Astrocyte (in vitro differentiated cells and primary cell): ENCODE results near the gene F10. TPM values are rescaled to one million over a fixed set of nuclear protein-coding genes. Genes with fewer than 3 reads are reported as not detected.

Source experiments
- DNase-seq: peaks from one replicate; pipeline ENCODE4 v3.0.0-alpha.2; 2010; ENCODE audit warnings: low read depth
- FAIRE-seq: peaks from 2 replicates; lab custom pipeline; 2011; peaks lifted over from hg19 to GRCh38; lab: Jason Lieb, UNC
- H2AFZ ChIP-seq: 2 replicates; pipeline ENCODE4 v1.6.0; 2012; ENCODE audit warnings: low read depth, low read length, inconsistent platforms
- H3K27ac ChIP-seq: 2 replicates; pipeline ENCODE4 v1.5.1; 2011; ENCODE audit warnings: low read depth, low read length, inconsistent platforms
- H3K27me3 ChIP-seq: 2 replicates; pipeline ENCODE4 v1.6.0; 2011; ENCODE audit warnings: low read length, inconsistent platforms; ENCODE audit not compliant: insufficient read depth
- H3K36me3 ChIP-seq: 2 replicates; pipeline ENCODE4 v1.5.1; 2011; ENCODE audit warnings: low read length, inconsistent platforms; ENCODE audit not compliant: insufficient read depth
- H3K4me1 ChIP-seq: 2 replicates; pipeline ENCODE4 v1.5.1; 2011; ENCODE audit warnings: low read length, inconsistent platforms; ENCODE audit not compliant: insufficient read depth
- H3K4me2 ChIP-seq: 2 replicates; pipeline ENCODE4 v1.6.0; 2012; ENCODE audit warnings: low read length, inconsistent platforms
- H3K4me3 ChIP-seq: 2 replicates; pipeline ENCODE4 v1.5.1; 2011; ENCODE audit warnings: low read depth, mild to moderate bottlenecking, low read length, inconsistent platforms; ENCODE audit not compliant: insufficient read depth
- H3K79me2 ChIP-seq: 2 replicates; pipeline ENCODE4 v1.6.0; 2012; ENCODE audit warnings: mild to moderate bottlenecking, low read length, inconsistent platforms; ENCODE audit not compliant: insufficient read depth
- H3K9ac ChIP-seq: 2 replicates; pipeline ENCODE4 v1.6.0; 2012; ENCODE audit warnings: mild to moderate bottlenecking, low read length, inconsistent platforms
- H3K9me3 ChIP-seq: 2 replicates; pipeline ENCODE4 v1.5.1; 2012; ENCODE audit warnings: low read depth, mild to moderate bottlenecking, low read length, inconsistent platforms; ENCODE audit not compliant: insufficient read depth
- H4K20me1 ChIP-seq: 2 replicates; pipeline ENCODE4 v1.6.0; 2012; ENCODE audit warnings: low read length, inconsistent platforms; ENCODE audit not compliant: insufficient read depth
- H3K27ac Mint-ChIP-seq: one replicate; pipeline ENCODE4 v1.8.0; 2021; ENCODE audit warnings: mild to moderate bottlenecking, mixed read lengths; ENCODE audit not compliant: unreplicated experiment
- H3K27me3 Mint-ChIP-seq: one replicate; pipeline ENCODE4 v1.8.0; 2021; ENCODE audit warnings: low read depth, mixed read lengths; ENCODE audit not compliant: unreplicated experiment
- H3K36me3 Mint-ChIP-seq: one replicate; pipeline ENCODE4 v1.8.0; 2021; ENCODE audit warnings: low read depth, mixed read lengths; ENCODE audit not compliant: unreplicated experiment
- H3K4me1 Mint-ChIP-seq: one replicate; pipeline ENCODE4 v1.8.0; 2021; ENCODE audit warnings: low read depth, mixed read lengths; ENCODE audit not compliant: unreplicated experiment
- H3K4me3 Mint-ChIP-seq: one replicate; pipeline ENCODE4 v1.8.0; 2021; ENCODE audit warnings: mild to moderate bottlenecking, moderate library complexity, mixed read lengths; ENCODE audit not compliant: unreplicated experiment
- H3K9me3 Mint-ChIP-seq: one replicate; pipeline ENCODE4 v1.8.0; 2021; ENCODE audit warnings: mild to moderate bottlenecking, mixed read lengths; ENCODE audit not compliant: unreplicated experiment
- EZH2 ChIP-seq: IDR thresholded peaks from 2 replicates; pipeline ENCODE4 v1.6.1; 2012; ENCODE audit warnings: mild to moderate bottlenecking, low read length, inconsistent platforms; ENCODE audit not compliant: insufficient read depth
- total RNA-seq: library from RNA; stranded (reverse); gene quantifications from 2 replicates; pipeline ENCODE4 v1.2.1, GENCODE V29; 2021
- TF ChIP-seq, protein P1 (sequence below): IDR thresholded peaks from 2 replicates; pipeline ENCODE4 v1.5.1; 2011; ENCODE audit warnings: low read depth, mild to moderate bottlenecking, inconsistent platforms, low read length, moderate library complexity; ENCODE audit not compliant: insufficient read depth

The F10 gene
- total RNA-seq, 1 donor from 2014 or later, result 0.45 TPM

DNA sequence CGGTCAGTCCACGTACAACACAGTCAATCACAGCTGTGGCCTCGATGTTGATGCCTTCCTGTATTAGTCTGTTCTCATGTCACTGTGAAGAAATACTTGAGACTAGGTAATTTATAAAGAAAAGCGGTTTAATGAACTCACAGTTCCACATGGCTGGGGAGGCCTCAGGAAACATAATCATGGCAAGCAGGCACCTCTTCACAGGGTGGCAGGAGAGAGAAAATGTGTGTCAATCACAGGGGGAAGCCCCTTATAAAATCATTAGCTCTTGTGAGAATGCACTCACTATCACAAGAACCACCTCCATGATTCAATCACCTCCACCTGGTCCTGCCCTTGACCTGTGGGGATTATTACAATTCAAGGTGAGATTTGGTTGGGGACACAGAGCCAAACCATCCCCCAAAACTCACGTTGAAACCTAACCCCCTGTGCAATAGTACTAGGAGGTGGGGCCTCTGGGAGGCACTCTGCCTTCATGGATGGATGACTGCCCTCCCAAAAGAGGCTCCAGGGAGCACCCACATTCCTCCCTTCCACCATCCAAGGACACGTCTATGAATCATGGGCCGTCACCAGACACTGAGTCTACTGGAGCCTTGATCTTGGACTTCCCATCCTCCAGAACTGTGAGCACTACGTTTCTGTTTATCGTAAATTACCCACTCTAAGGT, 33.5 kb downstream of the F10 start:
- peaks cover 7% of the 10 kb centered on the region for H3K9me3 Mint-ChIP-seq
- H3K36me3 Mint-ChIP-seq, result peaks cover under 1% of the 10 kb centered on the region
- H3K27me3 Mint-ChIP-seq, result peaks cover 21% of the 10 kb centered on the region

DNA sequence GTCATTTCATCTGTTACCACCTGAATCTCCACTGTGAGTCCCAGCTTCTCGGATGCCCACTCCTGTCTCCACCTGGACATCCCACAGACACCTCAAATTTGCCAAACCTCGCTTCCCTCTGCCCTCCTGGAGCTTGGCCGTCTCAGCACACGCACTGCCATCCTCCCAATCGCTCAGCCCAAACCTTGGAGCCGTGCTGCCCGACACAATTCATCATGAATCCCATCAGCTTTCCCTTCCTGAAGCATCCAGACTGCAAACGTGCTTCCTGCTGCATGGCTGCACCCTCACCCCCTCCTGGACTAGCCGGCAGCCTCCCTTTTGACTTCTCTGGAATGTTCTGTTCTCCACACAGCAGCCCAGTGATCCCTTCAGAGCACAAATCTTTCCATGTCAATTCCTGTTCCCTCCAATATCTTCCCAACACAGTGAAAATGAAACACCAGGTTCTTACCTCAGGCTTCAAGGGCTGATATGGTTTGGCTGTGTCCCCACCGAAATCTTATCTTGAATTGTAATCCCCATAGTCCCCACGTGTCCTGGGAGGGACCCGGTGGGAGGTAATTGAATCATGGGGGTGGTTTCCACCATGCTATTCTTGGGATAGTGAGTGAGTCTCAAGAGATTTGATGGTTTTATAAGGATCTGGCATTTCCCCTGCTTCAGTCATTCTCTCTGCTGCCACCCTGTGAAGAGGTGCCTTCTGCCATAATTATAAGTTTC, 34.8 kb downstream of the F10 start:
- H3K9ac ChIP-seq, result no peak overlapping the region
- no peaks in the 10 kb centered on the region for H4K20me1 ChIP-seq
- no peak for DNase-seq
- no peaks in the 10 kb centered on the region for H3K79me2 ChIP-seq
- no peak for TF ChIP-seq EZH2
- TF ChIP-seq, protein P1, sequence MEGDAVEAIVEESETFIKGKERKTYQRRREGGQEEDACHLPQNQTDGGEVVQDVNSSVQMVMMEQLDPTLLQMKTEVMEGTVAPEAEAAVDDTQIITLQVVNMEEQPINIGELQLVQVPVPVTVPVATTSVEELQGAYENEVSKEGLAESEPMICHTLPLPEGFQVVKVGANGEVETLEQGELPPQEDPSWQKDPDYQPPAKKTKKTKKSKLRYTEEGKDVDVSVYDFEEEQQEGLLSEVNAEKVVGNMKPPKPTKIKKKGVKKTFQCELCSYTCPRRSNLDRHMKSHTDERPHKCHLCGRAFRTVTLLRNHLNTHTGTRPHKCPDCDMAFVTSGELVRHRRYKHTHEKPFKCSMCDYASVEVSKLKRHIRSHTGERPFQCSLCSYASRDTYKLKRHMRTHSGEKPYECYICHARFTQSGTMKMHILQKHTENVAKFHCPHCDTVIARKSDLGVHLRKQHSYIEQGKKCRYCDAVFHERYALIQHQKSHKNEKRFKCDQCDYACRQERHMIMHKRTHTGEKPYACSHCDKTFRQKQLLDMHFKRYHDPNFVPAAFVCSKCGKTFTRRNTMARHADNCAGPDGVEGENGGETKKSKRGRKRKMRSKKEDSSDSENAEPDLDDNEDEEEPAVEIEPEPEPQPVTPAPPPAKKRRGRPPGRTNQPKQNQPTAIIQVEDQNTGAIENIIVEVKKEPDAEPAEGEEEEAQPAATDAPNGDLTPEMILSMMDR, result no peak
- no peak overlapping the region for H3K27ac Mint-ChIP-seq
- peaks cover 10% of the 10 kb centered on the region for H3K4me1 ChIP-seq
- no peak overlapping the region for H2AFZ ChIP-seq
- H3K9me3 Mint-ChIP-seq, result peaks cover 6% of the 10 kb centered on the region
- H3K27me3 ChIP-seq, result no peaks in the 10 kb centered on the region
- H3K4me1 Mint-ChIP-seq, result peaks cover 9% of the 10 kb centered on the region
- H3K36me3 ChIP-seq, result no peaks in the 10 kb centered on the region
- no peaks in the 10 kb centered on the region for H3K36me3 Mint-ChIP-seq
- no peak overlapping the region for H3K27ac ChIP-seq
- FAIRE-seq, result no peak
- no peak overlapping the region for H3K4me2 ChIP-seq
- no peak overlapping the region for H3K4me3 Mint-ChIP-seq
- H3K27me3 Mint-ChIP-seq, result peaks cover 13% of the 10 kb centered on the region
- no peaks in the 10 kb centered on the region for H3K9me3 ChIP-seq
- H3K4me3 ChIP-seq, result no peak overlapping the region

More for the DNA sequence above, 33.5 kb downstream of the F10 start:
- Histone ChIP-seq H3K4me1 (peaks cover 10% of the 10 kb centered on the region), H4K20me1 (no peaks in the 10 kb centered on the region), H2AFZ (no peak overlapping the region), H3K27ac (no peak overlapping the region), H3K9ac (no peak overlapping the region), H3K4me3 (no peak overlapping the region), H3K9me3 (no peaks in the 10 kb centered on the region), H3K4me2 (no peak overlapping the region), H3K36me3 (no peaks in the 10 kb centered on the region), H3K79me2 (no peaks in the 10 kb centered on the region), H3K27me3 (no peaks in the 10 kb centered on the region)
- no peak overlapping the region for H3K27ac Mint-ChIP-seq
- H3K4me1 Mint-ChIP-seq, result peaks cover 11% of the 10 kb centered on the region
- FAIRE-seq (no peak), DNase-seq (no peak)
- TF ChIP-seq EZH2, result no peak
- TF ChIP-seq, protein P1, result no peak
- no peak overlapping the region for H3K4me3 Mint-ChIP-seq
